Mesenchymal stem cell (in vitro differentiated cells and primary cell): Measurements from ENCODE around the gene P2RY11.

Source experiments
- DNase-seq: peaks from one replicate; pipeline ENCODE4 v3.0.0-alpha.2; 2013
- H2AFZ ChIP-seq: one replicate; pipeline ENCODE4 v1.6.1; 2013; ENCODE audit warnings: low read depth, mild to moderate bottlenecking, control low read depth, inconsistent platforms, low read length, moderate library complexity
- H2AK5ac ChIP-seq: 2 replicates; pipeline ENCODE4 v1.6.1; 2013; ENCODE audit warnings: low read length, moderate library complexity, mild to moderate bottlenecking, inconsistent platforms; ENCODE audit not compliant: severe bottlenecking
- H2BK120ac ChIP-seq: one replicate; pipeline ENCODE4 v1.6.1; 2013; ENCODE audit warnings: low read depth, mild to moderate bottlenecking, inconsistent platforms, low read length, moderate library complexity
- H2BK12ac ChIP-seq, 2 experiments: one replicate each; pipeline ENCODE4 v1.6.1; 2013; ENCODE audit warnings: inconsistent platforms in 2 of 2, low read length in 2 of 2, mild to moderate bottlenecking in 2 of 2, moderate library complexity in 2 of 2, control low read depth in 1 of 2
- H2BK15ac ChIP-seq: one replicate; pipeline ENCODE4 v1.6.1; 2013; ENCODE audit warnings: mild to moderate bottlenecking, low read depth, inconsistent platforms; ENCODE audit not compliant: poor library complexity, severe bottlenecking
- H2BK5ac ChIP-seq: 2 replicates; pipeline ENCODE4 v1.6.1; 2013; ENCODE audit warnings: low read depth, mild to moderate bottlenecking, low read length, control low read depth, inconsistent platforms; ENCODE audit not compliant: poor library complexity, severe bottlenecking
- H3K14ac ChIP-seq, 2 experiments: one replicate each; pipeline ENCODE4 v1.6.1; 2013; ENCODE audit warnings: inconsistent platforms in 2 of 2, low read length in 2 of 2, control low read depth in 1 of 2, mild to moderate bottlenecking in 1 of 2, moderate library complexity in 1 of 2
- H3K18ac ChIP-seq, 2 experiments: one replicate each; pipeline ENCODE4 v1.6.1; 2013; ENCODE audit warnings: inconsistent platforms in 2 of 2, low read length in 2 of 2, control low read depth in 1 of 2, low read depth in 1 of 2, mild to moderate bottlenecking in 1 of 2
- H3K23ac ChIP-seq, 2 experiments: one replicate each; pipeline ENCODE4 v1.6.1; 2013; ENCODE audit warnings: inconsistent platforms in 2 of 2, low read length in 2 of 2, mild to moderate bottlenecking in 2 of 2, moderate library complexity in 2 of 2, control low read depth in 1 of 2
- H3K27ac ChIP-seq: 2 replicates; pipeline ENCODE4 v1.5.1; 2013; ENCODE audit warnings: mild to moderate bottlenecking, moderate library complexity, low read length, control low read depth, inconsistent platforms; ENCODE audit not compliant: poor library complexity, severe bottlenecking
- H3K27me3 ChIP-seq, 2 experiments: 2 replicates each; pipeline versions ENCODE4 v1.6.1 to v1.7.0; 2013; ENCODE audit warnings: low read length in 2 of 2, mild to moderate bottlenecking in 2 of 2, moderate library complexity in 2 of 2, control low read depth in 1 of 2, inconsistent platforms in 1 of 2; ENCODE audit not compliant: control insufficient read depth in 1 of 2, insufficient read depth in 1 of 2
- H3K36me3 ChIP-seq, 2 experiments: 2 replicates each; pipeline versions ENCODE4 v1.6.1 to v1.7.0; 2013; ENCODE audit warnings: low read length in 2 of 2, control low read depth in 1 of 2, inconsistent platforms in 1 of 2, low read depth in 1 of 2, mild to moderate bottlenecking in 1 of 2; ENCODE audit not compliant: insufficient read depth in 2 of 2, control insufficient read depth in 1 of 2
- H3K4ac ChIP-seq, 2 experiments: one replicate each; pipeline ENCODE4 v1.6.1; 2013; ENCODE audit warnings: inconsistent platforms in 2 of 2, low read length in 2 of 2, mild to moderate bottlenecking in 2 of 2, moderate library complexity in 2 of 2, control low read depth in 1 of 2, low read depth in 1 of 2
- H3K4me1 ChIP-seq: 2 replicates; pipeline ENCODE4 v1.6.1; 2013; ENCODE audit warnings: low read depth, low read length, control low read depth; ENCODE audit not compliant: control insufficient read depth, insufficient read depth
- H3K4me2 ChIP-seq: 2 replicates; pipeline ENCODE4 v1.6.1; 2013; ENCODE audit warnings: low read length, mild to moderate bottlenecking, inconsistent platforms; ENCODE audit not compliant: poor library complexity, severe bottlenecking
- H3K4me3 ChIP-seq, 2 experiments: 2 replicates each; pipeline versions ENCODE4 v1.5.1 to v1.7.0; 2013; ENCODE audit warnings: low read length in 2 of 2, mild to moderate bottlenecking in 2 of 2, control low read depth in 1 of 2, low read depth in 1 of 2; ENCODE audit not compliant: insufficient read depth in 1 of 2
- H3K79me1 ChIP-seq: replicated peaks from 2 replicates; pipeline ENCODE4 v1.6.1; 2013; ENCODE audit warnings: mild to moderate bottlenecking, control low read depth, low read length, inconsistent platforms; ENCODE audit not compliant: poor library complexity, severe bottlenecking
- H3K9ac ChIP-seq: 2 replicates; pipeline ENCODE4 v1.7.0; 2013; ENCODE audit warnings: mild to moderate bottlenecking, low read length, moderate library complexity
- H3K9me3 ChIP-seq: 2 replicates; pipeline ENCODE4 v1.7.0; 2013; ENCODE audit warnings: mild to moderate bottlenecking, low read length; ENCODE audit not compliant: control insufficient read depth
- H4K8ac ChIP-seq: one replicate; pipeline ENCODE4 v1.6.1; 2013; ENCODE audit warnings: inconsistent platforms, mild to moderate bottlenecking, low read length, moderate library complexity
- H4K91ac ChIP-seq: one replicate; pipeline ENCODE4 v1.6.1; 2013; ENCODE audit warnings: mild to moderate bottlenecking, low read length, inconsistent platforms
- WGBS: methylation state at CpG from one replicate; pipeline ENCODE4 v1.1.7; 2013; ENCODE audit warnings: mixed read lengths; 5-methylcytosine and 5-hydroxymethylcytosine counted together

The P2RY11 gene

DNA sequence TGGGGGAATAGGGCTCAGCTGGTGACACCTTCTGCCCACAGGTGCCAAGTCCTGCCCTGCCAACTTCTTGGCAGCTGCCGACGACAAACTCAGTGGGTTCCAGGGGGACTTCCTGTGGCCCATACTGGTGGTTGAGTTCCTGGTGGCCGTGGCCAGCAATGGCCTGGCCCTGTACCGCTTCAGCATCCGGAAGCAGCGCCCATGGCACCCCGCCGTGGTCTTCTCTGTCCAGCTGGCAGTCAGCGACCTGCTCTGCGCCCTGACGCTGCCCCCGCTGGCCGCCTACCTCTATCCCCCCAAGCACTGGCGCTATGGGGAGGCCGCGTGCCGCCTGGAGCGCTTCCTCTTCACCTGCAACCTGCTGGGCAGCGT, 2.1 kb downstream of the P2RY11 start:
- H2BK5ac ChIP-seq: no peak overlapping the region
- H2BK15ac ChIP-seq: no peak overlapping the region
- H2AFZ ChIP-seq: no peak overlapping the region
- H3K18ac ChIP-seq: no peak overlapping the region
- H3K4me2 ChIP-seq: no peak overlapping the region
- H4K91ac ChIP-seq: no peak overlapping the region
- H3K4ac ChIP-seq: no peak overlapping the region
- peaks cover 14% of the 10 kb centered on the region for H3K4me1 ChIP-seq
- no peaks in the 10 kb centered on the region for H3K27me3 ChIP-seq
- H2BK12ac ChIP-seq: peak overlapping the region in 1 of 2 experiments; percentile 19
- no peak overlapping the region for H2BK120ac ChIP-seq
- no peak overlapping the region for H2AK5ac ChIP-seq
- 84% methylated on average over 19 of the region's 19 CpGs for WGBS
- H3K14ac ChIP-seq: no peak overlapping the region
- no peak overlapping the region for H3K23ac ChIP-seq
- no peak overlapping the region for H3K9ac ChIP-seq
- no peak overlapping the region for H3K27ac ChIP-seq
- H3K4me3 ChIP-seq: no peak overlapping the region
- H3K79me1 ChIP-seq: peaks cover 51% of the 10 kb centered on the region
- no peak for DNase-seq
- peak overlapping the region; percentile 38 for H4K8ac ChIP-seq
- H3K9me3 ChIP-seq: no peaks in the 10 kb centered on the region
- H3K36me3 ChIP-seq: peaks cover 74 to 92% of the 10 kb centered on the region in 2 experiments

DNA sequence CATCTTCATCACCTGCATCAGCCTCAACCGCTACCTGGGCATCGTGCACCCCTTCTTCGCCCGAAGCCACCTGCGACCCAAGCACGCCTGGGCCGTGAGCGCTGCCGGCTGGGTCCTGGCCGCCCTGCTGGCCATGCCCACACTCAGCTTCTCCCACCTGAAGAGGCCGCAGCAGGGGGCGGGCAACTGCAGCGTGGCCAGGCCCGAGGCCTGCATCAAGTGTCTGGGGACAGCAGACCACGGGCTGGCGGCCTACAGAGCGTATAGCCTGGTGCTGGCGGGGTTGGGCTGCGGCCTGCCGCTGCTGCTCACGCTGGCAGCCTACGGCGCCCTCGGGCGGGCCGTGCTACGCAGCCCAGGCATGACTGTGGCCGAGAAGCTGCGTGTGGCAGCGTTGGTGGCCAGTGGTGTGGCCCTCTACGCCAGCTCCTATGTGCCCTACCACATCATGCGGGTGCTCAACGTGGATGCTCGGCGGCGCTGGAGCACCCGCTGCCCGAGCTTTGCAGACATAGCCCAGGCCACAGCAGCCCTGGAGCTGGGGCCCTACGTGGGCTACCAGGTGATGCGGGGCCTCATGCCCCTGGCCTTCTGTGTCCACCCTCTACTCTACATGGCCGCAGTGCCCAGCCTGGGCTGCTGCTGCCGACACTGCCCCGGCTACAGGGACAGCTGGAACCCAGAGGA, 2.6 kb downstream of the P2RY11 start:
- Histone ChIP-seq H2BK15ac (no peak overlapping the region), H3K4me1 (peaks cover 19% of the 10 kb centered on the region)
- WGBS: 96% methylated on average over 43 of the region's 43 CpGs

DNA sequence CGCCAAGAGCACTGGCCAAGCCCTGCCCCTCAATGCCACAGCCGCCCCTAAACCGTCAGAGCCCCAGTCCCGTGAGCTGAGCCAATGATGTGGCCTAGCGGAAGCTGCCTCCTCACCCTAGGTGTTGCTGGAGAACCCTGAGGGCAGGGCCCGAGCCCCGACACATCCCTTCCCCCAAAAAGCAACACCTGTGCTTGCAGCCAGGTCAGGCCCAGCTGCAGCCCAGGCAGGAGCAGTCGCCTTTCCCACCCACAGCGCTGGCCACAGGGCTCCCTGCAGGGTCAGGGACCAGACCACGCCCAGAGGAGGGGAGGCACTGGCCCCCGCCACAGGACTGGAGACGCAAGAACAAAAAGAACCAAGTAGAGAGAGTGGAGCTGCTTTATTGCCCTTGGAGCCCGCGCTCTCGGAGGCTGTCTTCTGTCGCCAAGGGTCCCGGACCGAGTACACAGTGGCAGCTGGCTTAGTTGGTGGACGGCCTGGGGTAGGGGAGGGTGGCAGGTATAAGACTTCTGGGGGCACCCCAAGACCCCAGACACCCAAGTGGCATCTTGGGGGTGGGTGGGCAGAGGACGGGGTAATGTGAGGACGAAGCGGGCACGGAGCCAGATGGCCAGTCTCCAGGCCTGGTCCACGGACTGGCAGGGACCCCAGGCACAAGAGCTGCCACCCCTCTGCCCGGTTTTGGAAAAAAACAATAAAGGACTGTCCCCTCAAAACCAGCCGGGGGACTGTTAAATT, 3.3 kb downstream of the P2RY11 start:
- no peak overlapping the region for H3K4me3 ChIP-seq
- WGBS: 90% methylated on average over 26 of the region's 26 CpGs
- no peak overlapping the region for H3K9ac ChIP-seq
- H3K14ac ChIP-seq: no peak overlapping the region
- peaks cover 19% of the 10 kb centered on the region for H3K4me1 ChIP-seq
- H4K8ac ChIP-seq: no peak overlapping the region
- no peak overlapping the region for H3K4ac ChIP-seq
- H2BK15ac ChIP-seq: no peak overlapping the region
- no peak overlapping the region for H3K23ac ChIP-seq
- H3K27me3 ChIP-seq: no peaks in the 10 kb centered on the region
- H2BK12ac ChIP-seq: no peak overlapping the region
- no peak overlapping the region for H2AK5ac ChIP-seq
- H2BK120ac ChIP-seq: no peak overlapping the region
- H3K27ac ChIP-seq: no peak overlapping the region
- H3K4me2 ChIP-seq: no peak overlapping the region
- H3K79me1 ChIP-seq: peaks cover 42% of the 10 kb centered on the region
- H2BK5ac ChIP-seq: no peak overlapping the region
- H3K18ac ChIP-seq: no peak overlapping the region
- H4K91ac ChIP-seq: no peak overlapping the region
- H2AFZ ChIP-seq: no peak overlapping the region
- no peaks in the 10 kb centered on the region for H3K9me3 ChIP-seq
- H3K36me3 ChIP-seq: peaks cover 62 to 86% of the 10 kb centered on the region in 2 experiments
- no peak for DNase-seq

More for the DNA sequence above, 2.6 kb downstream of the P2RY11 start:
- no peak overlapping the region for H4K8ac ChIP-seq
- no peak overlapping the region for H2BK120ac ChIP-seq
- no peak overlapping the region for H2BK12ac ChIP-seq
- no peak overlapping the region for H3K9ac ChIP-seq
- H3K4ac ChIP-seq: no peak overlapping the region
- no peaks in the 10 kb centered on the region for H3K27me3 ChIP-seq
- no peak overlapping the region for H3K23ac ChIP-seq
- H4K91ac ChIP-seq: no peak overlapping the region
- no peak overlapping the region for H3K27ac ChIP-seq
- no peak overlapping the region for H2BK5ac ChIP-seq
- no peak overlapping the region for H2AK5ac ChIP-seq
- H2AFZ ChIP-seq: no peak overlapping the region
- no peak overlapping the region for H3K4me3 ChIP-seq
- DNase-seq: no peak
- H3K79me1 ChIP-seq: peaks cover 49% of the 10 kb centered on the region
- H3K4me2 ChIP-seq: no peak overlapping the region
- no peak overlapping the region for H3K14ac ChIP-seq
- H3K9me3 ChIP-seq: no peaks in the 10 kb centered on the region
- peaks cover 69 to 93% of the 10 kb centered on the region in 2 experiments for H3K36me3 ChIP-seq
- H3K18ac ChIP-seq: no peak overlapping the region

DNA sequence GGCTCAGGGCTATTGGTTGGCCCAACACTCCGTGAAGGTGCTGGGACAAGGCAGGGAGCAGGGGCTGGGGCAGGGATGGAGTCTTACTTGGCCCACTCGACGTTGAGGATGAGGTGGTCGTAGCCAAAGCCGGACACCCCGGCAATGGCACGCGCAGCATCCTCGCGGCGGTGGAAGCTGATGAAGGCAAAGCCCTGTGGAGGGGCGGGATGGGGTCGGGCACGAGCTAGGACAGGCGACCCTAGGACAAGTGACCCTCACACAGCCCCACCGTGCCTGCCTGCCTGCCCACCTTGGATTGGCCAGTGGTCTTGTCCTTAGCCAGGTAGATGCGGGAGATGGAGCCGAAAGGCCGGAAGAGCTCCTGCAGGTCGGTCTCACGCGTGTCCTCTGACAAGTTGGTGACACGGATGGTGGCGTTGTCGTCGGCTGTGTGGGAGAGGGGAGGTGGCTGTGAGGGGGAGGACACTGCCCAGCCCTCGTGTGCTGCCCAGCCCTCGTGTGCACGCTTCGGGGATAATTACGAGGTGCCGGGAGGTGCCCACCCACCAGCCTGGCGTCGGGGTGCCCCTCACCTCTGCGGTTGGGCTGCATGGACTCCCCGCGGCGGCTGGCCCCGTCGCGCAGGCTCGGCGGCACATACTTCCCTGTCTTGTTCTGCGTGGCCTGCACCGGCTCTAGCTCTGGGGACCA, 4.0 kb downstream of the P2RY11 start:
- H2BK5ac ChIP-seq: no peak overlapping the region
- DNase-seq: no peak
- no peak overlapping the region for H2BK15ac ChIP-seq
- no peaks in the 10 kb centered on the region for H3K27me3 ChIP-seq
- peaks cover 21% of the 10 kb centered on the region for H3K4me1 ChIP-seq
- 95% methylated on average over 45 of the region's 45 CpGs for WGBS
- no peak overlapping the region for H4K8ac ChIP-seq
- H3K4me3 ChIP-seq: no peak overlapping the region
- no peak overlapping the region for H3K27ac ChIP-seq
- H4K91ac ChIP-seq: no peak overlapping the region
- H3K9ac ChIP-seq: no peak overlapping the region
- no peak overlapping the region for H3K14ac ChIP-seq
- no peaks in the 10 kb centered on the region for H3K9me3 ChIP-seq
- peaks cover 36% of the 10 kb centered on the region for H3K79me1 ChIP-seq
- no peak overlapping the region for H3K4me2 ChIP-seq
- no peak overlapping the region for H2BK120ac ChIP-seq
- no peak overlapping the region for H3K4ac ChIP-seq
- no peak overlapping the region for H2AFZ ChIP-seq
- peaks cover 55 to 79% of the 10 kb centered on the region in 2 experiments for H3K36me3 ChIP-seq
- no peak overlapping the region for H3K18ac ChIP-seq
- no peak overlapping the region for H2AK5ac ChIP-seq
- no peak overlapping the region for H3K23ac ChIP-seq
- no peak overlapping the region for H2BK12ac ChIP-seq
